Activated CD8-positive, alpha-beta memory T cell treated with anti-CD3 and anti-CD28 coated beads, Interleukin-2, amount 50 U/mL, for 24 hours (primary cell): ENCODE measurements around the gene SP2.
"Not testable (repeated sequence)": the region's sequence is repeated elsewhere in the genome, so short reads cannot be mapped to it uniquely, and the experiment has no call there.

Experiments used
- DNase-seq: peaks from one replicate; pipeline ENCODE4 v3.0.0-alpha.2; 2020; ENCODE audit errors: extremely low read depth

The SP2 gene

GRCh38 chr17:47918991-47919390 is 23.0 kb downstream of the SP2 start:
- DNase-seq, result no peak

GRCh38 chr17:47919889-47920288 is 23.9 kb downstream of the SP2 start:
- not testable (repeated sequence) for DNase-seq

- DNase-seq, result no peak
Measured at GRCh38 chr17:47924785-47925677, 29.0 kb downstream of the SP2 start.

GRCh38 chr17:47925678-47925988 is 29.6 kb downstream of the SP2 start:
- no peak for DNase-seq

GRCh38 chr17:47927821-47928400 is 31.9 kb downstream of the SP2 start:
- DNase-seq, result no peak

- no peak for DNase-seq
Measured at GRCh38 chr17:47928415-47928814, 32.4 kb downstream of the SP2 start.

- no peak for DNase-seq
Measured at GRCh38 chr17:47929218-47930000, 33.4 kb downstream of the SP2 start.

GRCh38 chr17:47931848-47932247 is 35.8 kb downstream of the SP2 start:
- DNase-seq, result no peak

- DNase-seq, result no peak
Measured at GRCh38 chr17:47934856-47935255, 38.8 kb downstream of the SP2 start.

- not testable (repeated sequence) for DNase-seq
Measured at GRCh38 chr17:47935468-47935867, 39.4 kb downstream of the SP2 start.

- no peak for DNase-seq
Measured at GRCh38 chr17:47935961-47936360, 39.9 kb downstream of the SP2 start.

- no peak for DNase-seq
Measured at GRCh38 chr17:47937941-47938340, 41.9 kb downstream of the SP2 start.

GRCh38 chr17:47941246-47942095 is 45.4 kb downstream of the SP2 start, which contains the start of gene PNPO:
PNPO (plus strand) TSS chr17:47941571; CDS start chr17:47941676, 105 bp downstream.
- peak; percentile 94 for DNase-seq

GRCh38 chr17:47942096-47942510 is 46.1 kb downstream of the SP2 start:
- DNase-seq, result no peak

- no peak for DNase-seq
Measured at GRCh38 chr17:47942568-47942967, 46.5 kb downstream of the SP2 start.

GRCh38 chr17:47945080-47945479 is 49.0 kb downstream of the SP2 start:
- no peak for DNase-seq

GRCh38 chr17:47945529-47946508 is 49.8 kb downstream of the SP2 start:
- no peak for DNase-seq

- DNase-seq, result no peak
Measured at GRCh38 chr17:47946516-47946915, 50.5 kb downstream of the SP2 start.

- DNase-seq, result peak; percentile 57
Measured at GRCh38 chr17:47946929-47947397, 50.9 kb downstream of the SP2 start.

- DNase-seq, result no peak
Measured at GRCh38 chr17:47948706-47949196, 52.7 kb downstream of the SP2 start.
